NCI-H1436 (cell line): ENCODE data around the gene ATAD3A.

Experiments
- DNase-seq: peaks from one replicate; lab custom pipeline; 2025; lab: John Stamatoyannopoulos, UW

The ATAD3A gene

DNA sequence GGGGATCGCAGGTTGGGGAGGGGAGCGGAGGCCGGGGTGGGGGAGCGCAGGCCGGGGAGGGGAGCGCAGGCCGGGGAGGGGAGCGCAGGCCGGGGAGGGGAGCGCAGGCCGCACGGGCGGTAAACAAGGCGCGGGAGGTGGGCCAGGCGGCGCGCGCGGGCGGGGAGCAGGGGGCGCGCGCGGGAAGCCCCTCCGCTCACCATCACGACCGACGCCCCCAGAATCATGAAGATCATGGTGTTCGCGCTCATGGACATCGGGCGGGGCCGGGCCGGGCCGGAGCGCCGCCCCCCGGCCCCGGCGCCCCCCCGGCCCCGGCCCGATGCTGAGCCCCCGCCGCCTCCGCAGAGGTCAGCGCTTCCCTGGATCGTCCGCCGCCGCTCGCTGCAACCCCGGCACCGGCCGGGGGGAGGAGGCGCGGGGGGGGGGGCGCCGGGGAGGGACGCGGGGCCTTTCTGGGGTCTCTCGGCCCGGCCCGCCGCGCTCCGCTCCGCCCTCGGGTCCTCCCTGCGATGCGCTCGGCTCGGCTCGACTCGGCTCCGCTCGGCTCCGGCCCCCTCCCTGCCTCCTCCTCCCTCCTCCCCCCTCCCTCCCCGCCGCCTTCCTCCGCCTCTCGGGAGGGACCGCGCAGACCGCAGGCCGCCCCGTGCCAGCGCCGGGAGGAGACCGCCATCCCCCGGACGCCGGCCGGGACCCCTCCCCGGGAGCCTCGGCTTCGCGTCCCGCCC, 28.3 kb downstream of the ATAD3A start, which contains the start of gene TMEM240:
Gene TMEM240 (minus strand): TSS at position 535 of the 728 bp plus-strand sequence. CDS start 278 bp downstream, at position 257.
- peak; percentile 71 for DNase-seq

DNA sequence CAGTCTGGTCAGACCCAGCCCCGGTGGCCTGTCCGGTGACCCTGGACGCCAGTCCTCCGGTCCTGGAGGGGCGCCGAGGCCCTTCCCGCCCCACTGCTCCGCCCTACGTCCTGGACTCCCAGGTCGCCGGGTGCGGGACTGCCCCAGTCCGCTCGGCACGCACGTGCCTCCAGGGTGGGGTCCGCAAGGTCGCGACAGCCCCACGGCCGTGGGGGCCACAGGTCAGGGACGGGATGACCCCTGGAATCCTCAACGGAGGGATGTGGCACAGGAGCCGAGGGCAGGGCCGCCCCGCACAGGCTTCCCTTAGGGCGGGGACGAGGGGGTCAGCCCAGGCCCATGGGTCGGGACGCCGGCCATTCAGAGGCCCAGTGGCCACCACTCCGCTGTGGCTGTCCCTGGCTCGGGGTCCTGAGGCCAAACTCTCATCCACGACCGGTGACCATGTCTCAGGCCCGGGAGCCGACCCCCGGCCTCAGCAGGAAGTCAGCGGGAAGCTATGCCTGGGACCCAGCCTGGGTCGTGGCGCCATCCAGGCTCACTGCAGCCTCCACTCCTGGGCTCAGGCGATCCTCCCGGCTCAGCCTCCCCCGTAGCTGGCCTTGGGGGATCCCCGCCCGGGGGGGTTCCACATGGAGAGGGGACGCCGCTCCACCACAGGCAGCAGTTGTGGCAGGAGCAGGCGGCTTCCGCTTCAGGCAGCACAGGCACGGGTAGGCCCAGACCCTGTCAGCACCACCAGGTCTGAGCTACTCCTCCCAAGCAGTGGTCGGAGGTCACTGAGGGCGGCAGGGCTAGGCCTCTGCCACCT, 29.1 kb downstream of the ATAD3A start:
- DNase-seq: no peak

DNA sequence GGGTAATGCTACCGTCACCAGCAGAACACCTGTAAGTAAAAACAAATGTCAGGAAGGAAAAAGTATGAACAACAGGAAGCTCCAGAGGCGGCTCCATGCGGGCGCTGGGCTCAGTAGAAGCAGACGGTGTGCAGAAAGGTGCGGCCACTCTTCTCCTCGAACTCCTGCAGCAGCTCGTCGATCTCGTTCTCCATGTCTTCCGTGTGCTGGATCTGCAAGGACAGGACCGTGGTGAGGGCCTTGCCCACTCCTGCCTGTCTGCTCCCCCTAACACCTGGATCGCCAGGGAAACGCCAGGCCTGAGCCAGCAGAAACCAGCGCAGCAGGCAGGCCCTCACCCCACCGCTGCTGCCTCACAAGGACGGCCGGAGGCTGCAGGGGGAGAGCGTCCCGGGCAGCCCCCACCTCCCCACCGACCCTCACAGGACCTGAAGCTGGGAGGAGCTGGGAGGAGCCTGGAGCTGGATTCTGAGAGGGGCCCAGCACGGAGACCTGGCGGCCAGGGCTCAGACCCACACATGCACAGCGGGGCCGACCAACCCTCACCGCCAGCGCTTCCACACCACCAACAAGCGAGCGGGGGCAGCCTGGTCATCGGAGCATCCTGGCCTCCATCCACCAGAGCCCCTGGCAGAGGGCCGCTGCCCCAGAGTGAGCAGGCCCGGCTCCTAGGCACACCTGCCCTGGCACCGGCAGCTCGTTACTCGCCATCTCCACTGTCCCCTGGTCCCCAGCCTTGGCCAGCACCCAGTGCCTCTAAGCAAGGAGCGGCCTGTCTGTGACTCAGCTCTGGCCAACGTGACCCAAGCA, 30.2 kb downstream of the ATAD3A start:
- no peak for DNase-seq

DNA sequence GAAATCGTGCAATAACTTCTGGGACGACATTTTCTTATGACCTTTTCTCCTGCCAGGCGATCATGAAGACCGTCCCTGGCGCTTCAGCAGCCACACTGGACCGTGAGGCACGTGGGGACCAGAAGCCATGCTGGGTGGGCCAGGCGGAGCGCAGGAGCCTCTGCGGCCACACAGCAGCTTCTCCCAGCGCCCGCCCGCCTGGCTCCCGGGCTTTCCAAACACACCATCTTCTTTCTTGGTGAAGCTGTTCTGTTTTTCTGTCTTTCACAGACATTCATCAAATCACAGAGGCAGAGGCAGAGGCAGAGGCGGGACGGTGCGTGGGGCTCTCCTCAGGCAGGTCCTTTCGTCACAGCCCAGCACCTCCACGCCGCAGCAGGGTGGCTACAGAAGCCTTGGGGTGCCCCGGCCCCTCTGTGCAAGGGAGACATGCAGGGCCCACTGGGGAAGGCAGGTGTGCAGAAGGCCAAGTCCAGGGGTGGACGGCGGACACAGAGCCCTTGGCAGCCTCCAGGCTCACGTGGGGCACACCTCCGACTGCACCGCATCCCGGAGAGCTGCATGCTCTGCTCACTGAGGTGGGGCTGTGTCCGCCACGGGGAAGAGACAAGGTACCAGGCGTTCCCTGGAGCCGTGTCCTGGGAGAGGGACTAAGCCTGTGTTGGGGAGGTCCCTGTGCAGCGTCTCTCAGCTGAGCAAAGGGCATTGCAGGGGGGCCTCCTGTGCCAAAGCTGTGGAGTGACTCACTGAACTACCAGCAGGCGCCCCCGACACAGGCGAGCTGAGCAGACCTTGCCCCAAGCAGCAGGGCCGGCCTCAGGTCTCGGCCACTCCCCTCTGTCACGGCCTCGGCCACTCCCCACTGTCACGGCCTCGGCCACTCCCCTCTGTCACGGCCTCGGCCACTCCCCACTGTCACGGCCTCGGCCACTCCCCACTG, 31.1 kb downstream of the ATAD3A start:
- DNase-seq: no peak

DNA sequence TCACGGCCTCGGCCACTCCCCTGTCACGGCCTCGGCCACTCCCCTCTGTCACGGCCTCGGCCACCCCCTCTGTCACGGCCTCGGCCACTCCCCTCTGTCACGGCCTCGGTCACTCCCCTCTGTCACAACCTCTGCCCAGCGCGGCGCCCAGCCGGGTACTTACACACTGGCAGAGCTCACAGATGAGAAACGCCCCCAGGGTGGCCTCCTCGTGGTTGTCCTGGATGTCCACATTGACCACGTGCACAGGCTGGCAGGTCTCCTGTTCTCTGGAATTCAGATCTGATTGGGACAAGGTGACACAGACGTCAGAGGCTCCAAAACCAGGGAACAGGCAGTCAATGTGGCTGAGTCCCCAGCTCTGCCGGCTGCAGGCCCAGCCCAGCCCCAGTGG, 31.7 kb downstream of the ATAD3A start:
- DNase-seq: no peak

DNA sequence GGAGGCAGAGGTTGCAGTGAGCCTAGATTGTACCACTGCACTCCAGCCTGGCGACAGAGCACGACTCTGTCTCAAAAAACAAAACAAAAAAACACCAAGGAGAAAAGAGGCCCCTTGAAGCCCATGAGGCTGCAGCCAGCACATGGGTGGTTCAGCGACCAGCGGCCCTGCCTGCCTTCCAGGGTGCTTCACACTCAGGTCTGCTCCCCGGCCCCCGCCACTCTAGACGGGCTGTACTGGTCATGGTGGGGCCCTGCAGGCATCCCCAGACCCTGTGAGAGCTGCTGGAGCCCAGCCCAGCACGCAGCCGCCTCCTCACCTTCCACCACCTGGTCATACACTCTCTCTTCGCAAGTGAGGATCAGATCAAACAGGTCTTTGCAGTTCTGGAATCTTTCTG, 32.6 kb downstream of the ATAD3A start:
- DNase-seq: no peak

DNA sequence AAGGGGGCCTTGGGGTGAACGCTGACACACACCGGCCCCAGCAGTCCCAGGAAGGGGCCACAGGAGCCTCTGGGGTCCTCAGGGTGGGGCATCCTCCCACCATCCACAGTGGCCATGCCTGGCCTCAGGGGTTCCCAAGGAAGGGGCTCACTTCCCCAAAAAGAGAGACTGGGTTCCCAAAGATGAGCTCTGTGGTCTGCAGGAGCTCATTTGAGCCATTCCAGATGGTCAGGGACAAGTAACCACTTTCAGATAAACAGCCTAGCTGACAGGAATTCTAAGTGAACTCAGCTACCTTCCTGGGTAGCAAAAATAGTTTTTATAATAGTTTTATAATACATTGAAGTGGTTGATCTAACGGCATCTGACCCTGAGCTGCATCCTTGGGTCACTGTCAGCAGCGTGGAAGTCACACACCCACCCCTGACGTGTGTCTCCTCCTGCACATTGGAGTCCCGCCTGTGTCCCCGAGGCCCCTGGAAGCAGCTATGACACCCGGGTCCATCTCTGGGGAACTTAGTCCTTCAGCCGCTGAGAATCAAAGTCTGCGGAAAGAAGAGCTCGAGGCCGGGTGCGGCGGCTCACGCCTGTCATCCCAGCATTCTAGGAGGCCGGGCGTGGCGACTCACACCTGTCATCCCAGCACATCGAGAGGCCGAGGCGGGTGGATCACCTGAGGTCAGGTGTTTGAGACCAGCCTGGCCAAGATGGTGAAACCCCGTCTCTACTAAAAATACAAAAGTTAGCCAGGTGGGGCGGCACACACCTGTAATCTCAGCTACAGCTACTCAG, 34.2 kb downstream of the ATAD3A start:
- DNase-seq: no peak

DNA sequence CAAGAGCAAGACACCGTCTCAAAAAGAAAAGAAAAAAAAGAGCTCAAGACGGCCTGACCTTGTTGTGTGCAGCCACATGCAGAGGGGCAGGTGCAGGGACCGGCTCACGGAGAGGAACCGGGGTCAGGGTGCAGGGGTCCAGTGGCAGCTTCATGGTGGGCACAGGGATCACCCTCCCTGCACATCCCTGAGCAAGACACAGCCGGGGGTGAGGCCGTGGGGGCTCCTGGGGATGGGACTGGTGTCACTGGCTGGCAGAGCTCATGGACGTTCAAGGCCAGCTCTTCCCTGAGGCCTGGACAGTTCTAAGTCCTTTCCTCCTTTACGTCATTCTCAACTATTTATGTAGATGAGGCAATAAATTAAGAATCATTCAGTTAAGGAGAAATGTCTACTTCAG, 35.0 kb downstream of the ATAD3A start:
- DNase-seq: no peak

DNA sequence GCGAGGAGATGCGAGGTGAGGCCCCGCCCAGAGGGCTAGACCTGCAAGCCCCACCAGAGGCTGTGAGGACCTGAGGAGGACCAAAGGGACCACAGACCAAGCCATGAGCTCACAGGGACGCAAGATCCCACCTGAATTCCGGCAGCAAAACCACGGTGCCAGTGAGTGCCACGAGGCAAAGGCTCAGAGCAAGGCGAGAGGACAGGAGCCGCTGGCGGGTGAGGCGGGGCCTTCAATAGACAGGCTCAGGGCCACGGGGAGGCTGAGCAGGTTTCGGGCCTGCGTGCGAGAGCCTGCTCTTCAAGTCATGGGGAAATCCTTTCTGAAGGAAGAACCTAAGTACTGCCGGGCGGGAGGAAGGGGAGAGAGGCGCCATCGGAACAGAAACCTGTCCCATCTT, 35.5 kb downstream of the ATAD3A start:
- no peak for DNase-seq

DNA sequence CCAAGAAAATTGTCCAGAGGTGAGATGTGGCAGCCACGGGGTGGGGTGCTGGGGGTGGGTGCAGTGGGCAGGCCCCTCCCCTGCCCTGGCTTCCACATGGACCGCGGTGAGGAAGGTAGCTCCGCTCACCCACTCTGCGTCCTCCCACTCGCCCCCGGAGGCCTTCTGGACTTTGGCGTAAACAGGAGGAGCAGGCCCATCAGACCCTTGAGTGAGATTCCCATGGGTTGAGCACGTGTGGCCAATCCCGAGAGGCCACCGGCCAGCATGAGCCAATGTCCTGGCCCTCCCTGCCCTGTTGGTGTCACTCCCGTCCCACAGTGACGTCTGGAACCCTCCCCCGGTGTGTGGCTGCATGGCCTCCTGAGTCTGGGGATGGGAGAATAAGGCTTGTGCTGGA, 36.6 kb downstream of the ATAD3A start:
- no peak for DNase-seq

DNA sequence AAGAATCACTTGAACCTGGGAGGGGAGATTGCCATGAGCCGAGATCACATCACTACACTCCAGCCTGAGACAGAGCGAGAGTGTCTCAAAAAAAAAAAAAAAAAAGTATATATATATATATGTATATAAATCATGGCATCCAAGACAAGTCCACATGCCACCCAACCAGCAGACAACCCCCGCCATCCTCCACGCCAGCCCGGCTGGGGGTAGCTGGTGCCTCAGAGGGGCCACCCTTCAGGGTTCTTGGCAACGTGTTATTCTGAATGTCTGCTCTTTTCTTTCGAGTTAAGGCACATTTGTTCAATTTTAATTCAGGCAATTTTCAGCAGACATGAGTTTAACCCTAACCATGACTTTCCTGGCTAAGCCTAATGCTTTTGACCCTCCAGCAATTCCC, 38.1 kb downstream of the ATAD3A start:
- DNase-seq: no peak

DNA sequence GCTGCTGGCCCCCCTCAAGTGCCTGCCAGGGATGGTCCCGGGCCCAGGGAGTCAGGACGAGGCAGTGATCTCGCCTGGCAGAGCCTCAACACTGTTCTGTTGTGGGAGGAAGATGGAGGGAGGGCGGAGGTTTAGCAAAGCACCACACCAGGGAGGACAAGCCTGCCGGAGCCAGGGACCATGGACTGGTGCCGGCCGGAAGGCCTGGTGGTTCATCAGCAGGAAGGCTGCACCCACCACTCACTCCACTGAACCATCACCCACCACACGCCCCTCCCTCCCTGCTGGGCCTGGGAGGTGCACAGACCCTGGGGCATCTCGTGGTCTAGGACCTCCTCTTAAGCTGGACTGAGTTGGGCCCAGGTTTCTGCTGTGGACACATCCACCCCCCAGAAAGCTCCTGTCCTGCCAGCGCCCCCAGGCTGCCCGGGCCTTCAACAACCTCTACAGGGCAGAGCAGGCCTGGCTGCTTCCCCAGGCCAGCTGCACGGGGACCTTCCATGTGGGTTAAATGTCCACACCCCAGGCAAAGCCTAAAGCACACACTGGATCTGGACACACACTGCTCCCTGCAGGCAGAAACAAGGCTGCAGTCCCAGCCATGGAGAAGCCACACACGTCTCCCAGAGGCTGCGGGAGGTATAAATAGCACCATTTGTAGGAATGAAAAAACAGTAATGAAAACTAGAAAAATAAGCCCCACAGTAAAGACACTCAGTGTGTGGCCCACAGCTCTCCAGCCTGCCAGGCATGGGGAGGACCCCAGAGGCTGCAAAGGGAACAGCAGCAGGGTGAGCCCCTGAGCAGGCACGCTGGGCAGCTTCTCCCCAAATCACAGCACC, 38.9 kb downstream of the ATAD3A start:
- DNase-seq: no peak

DNA sequence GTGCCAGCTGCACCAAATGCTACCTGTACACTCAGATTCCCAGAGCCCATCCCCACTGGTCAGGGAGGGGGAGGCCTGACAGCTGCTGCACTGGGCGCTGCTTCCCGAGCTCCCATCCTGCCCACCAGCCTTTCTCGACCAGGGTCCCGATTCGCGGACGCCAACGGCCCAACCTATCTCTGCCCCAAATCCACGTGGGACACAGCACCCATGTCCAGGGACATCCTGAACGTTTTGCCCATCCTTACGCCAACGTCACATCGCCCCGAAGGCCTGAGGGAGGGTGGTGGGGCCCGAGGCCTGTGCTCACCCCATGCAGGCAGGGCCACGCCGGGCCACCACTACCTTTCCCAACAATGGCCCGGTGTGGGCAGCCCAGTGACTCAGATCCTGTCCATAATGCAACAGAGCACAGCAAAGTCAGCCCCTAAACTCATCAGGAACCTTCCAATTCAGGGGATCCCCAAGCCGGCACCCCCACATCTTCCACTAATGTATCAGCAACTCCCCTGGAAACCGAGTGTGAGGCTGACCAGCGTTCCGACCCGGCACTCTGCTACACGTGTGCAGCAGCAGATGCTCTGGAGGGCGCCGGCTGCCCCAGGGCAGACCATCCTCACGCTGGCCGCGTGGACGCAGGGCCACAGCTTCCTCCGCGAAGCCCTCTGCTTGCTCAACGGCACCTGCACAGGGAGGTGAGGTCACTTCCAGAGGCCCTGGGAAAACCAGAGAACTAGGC, 39.7 kb downstream of the ATAD3A start:
- no peak for DNase-seq

DNA sequence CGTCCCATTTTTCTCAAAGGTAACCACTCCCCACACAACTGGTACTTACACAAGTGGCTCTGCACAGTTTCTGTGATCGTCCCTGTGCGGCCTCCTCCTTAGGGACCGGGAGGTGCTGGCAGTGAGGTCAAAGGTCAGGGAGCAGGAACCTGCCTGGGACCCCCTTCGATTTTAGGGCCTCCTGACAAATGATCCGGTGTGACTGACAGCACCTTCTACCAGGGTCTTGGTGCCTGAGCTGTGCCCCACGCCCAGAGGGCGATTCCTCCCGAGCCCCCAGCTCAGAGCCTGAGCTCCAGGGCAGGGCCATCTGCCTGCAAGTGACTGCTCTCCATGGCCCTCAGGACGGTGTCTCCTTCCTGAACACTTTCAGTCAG, 40.3 kb downstream of the ATAD3A start:
- no peak for DNase-seq

DNA sequence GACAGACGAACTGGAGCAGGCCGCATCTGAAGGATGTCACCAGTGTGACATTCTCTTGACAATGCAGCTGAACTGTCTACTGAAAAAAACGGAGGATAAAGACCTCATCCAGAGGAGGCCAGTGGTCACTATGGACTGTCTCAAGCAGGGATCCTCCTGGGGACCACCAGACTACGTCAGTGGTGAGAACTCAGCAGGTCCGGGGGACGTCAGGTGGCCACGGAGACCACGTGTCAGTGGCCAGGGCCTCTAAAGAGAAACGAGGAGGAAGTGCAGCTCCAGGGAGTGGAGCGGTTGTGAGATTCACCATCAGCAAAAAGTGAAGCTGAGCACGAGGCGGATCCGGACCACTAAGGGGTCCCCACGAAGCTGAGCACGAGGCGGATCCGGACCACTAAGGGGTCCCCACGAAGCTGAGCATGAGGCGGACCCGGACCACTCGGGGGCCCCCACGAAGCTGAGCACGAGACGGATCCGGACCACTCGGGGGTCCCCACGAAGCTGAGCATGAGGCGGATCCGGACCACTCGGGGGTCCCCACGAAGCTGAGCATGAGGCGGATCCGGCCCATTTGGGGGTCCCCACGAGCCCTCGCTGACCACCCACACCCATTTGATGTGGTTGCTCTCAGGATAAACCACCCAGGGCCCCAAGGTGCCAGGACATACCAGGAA, 42.0 kb downstream of the ATAD3A start:
- DNase-seq: no peak

DNA sequence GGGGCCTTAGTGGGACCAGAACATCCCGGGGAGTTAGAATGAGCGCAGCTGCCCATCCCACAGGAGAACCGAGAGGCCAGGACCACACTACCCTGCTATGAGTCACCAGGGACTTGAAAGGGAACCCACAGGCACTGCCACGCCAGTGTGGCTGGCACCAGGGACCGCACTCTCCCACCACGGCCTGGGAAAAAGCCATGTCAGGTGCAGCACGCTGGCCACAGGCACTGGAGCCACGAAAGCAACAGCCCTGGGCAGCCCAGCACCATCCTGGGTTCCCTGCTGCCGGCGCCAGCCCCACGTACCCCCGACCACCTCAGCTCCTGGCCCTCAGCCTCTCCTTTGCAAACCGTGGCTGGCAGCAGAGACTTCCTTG, 42.6 kb downstream of the ATAD3A start:
- no peak for DNase-seq

DNA sequence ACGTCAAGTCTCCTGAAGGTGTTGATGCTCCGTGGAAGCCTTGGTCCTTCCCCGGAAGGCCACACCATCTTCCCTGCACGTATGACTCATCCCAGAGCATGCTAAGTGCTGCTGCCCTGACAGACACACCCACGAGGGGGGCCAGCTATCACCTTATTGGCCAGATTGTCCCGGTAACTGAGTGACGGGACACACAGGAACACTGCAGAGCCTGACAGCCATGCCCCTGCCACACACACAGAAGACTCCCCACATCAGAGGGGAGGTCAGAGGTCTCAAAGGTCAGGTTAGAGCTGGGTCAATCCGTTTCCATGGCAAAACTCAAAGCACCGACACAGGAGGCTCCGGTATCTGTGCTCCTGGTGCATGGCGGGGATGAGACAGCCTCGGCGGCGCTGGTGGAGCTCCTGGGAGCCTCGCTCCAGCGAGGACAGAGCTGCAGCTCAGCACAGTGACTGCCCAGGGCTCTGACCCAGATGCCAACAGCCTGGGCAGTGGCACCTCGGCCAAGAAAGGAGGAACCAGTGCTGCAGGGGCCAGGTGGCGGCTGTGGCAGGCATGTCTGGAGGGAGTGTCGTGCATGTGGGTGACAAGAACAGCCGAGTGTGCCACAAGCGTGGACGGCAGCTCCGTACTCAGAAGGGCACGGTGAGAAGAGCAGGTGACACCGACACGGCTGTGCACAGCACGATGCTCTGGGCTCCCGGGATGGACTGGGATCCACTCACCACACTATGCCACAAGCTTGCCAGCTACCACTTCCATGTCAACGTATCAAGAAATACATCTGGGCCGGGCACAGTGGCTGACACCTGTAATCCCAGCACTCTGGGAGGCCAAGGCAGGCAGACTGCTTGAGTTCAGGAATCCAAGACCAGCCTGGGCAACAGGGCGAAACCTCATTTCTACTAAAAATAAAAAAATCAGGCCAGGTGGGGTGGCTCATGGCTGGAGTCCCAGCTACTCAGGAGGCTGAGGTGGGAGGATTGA, 43.3 kb downstream of the ATAD3A start:
- DNase-seq: no peak
